Thymus (tissue), 11 donors: Measurements from ENCODE around the gene LOXL3. TPM values are rescaled to one million over a fixed set of nuclear protein-coding genes. Genes with fewer than 3 reads are reported as not detected.

Experiments used
- DNase-seq, 9 donors: peaks; one replicate each; pipeline ENCODE4 v3.0.0-alpha.2; 2013; ENCODE audit warnings: low spot score in 9 of 9, low read depth in 6 of 9, missing footprints in 1 of 9
- H3K27ac ChIP-seq, 2 donors: one replicate each; pipeline ENCODE4 v1.5.1; 2013; ENCODE audit warnings: control low read depth in 1 of 2, low read depth in 1 of 2, low read length in 1 of 2, mild to moderate bottlenecking in 1 of 2, moderate library complexity in 1 of 2
- H3K27me3 ChIP-seq, 2 donors: one replicate each; pipeline ENCODE4 v1.5.1; 2013; ENCODE audit warnings: low read length in 1 of 2; ENCODE audit not compliant: control insufficient read depth in 2 of 2, insufficient read depth in 1 of 2
- H3K36me3 ChIP-seq, 2 donors: one replicate each; pipeline ENCODE4 v1.5.1; 2013; ENCODE audit warnings: low read length in 1 of 2, mild to moderate bottlenecking in 1 of 2, moderate library complexity in 1 of 2; ENCODE audit not compliant: control insufficient read depth in 2 of 2, insufficient read depth in 2 of 2
- H3K4me1 ChIP-seq, 2 donors: one replicate each; pipeline ENCODE4 v1.5.1; 2013; ENCODE audit warnings: low read length in 2 of 2; ENCODE audit not compliant: control insufficient read depth in 2 of 2, insufficient read depth in 2 of 2
- H3K4me3 ChIP-seq, 2 donors: one replicate each; pipeline ENCODE4 v1.5.1; 2013; ENCODE audit warnings: low read length in 2 of 2, control low read depth in 1 of 2, mild to moderate bottlenecking in 1 of 2
- H3K9me3 ChIP-seq, 2 donors: one replicate each; pipeline ENCODE4 v1.5.1; 2013; ENCODE audit warnings: low read length in 1 of 2, mild to moderate bottlenecking in 1 of 2; ENCODE audit not compliant: control insufficient read depth in 2 of 2, insufficient read depth in 1 of 2
- WGBS: extraction: QIAGEN DNeasy Blood & Tissue Kit; methylation state at CpG from one replicate; pipeline ENCODE4 v1.1.7; 2013; 5-methylcytosine and 5-hydroxymethylcytosine counted together
- polyA plus RNA-seq: library from polyadenylated mRNA; stranded (reverse); fragments of 200-250 nt; gene quantifications from one replicate; pipeline ENCODE4 v1.2.3, GENCODE V29; 2013
- total RNA-seq: library from RNA; stranded (reverse); fragments of 120-200 nt; gene quantifications from one replicate; pipeline ENCODE4 v1.2.4, GENCODE V29; 2013
- donor health status: healthy.

LOXL3 gene
- total and polyA plus RNA-seq, 2 donors, result 1.4 to 1.6 TPM

DNA sequence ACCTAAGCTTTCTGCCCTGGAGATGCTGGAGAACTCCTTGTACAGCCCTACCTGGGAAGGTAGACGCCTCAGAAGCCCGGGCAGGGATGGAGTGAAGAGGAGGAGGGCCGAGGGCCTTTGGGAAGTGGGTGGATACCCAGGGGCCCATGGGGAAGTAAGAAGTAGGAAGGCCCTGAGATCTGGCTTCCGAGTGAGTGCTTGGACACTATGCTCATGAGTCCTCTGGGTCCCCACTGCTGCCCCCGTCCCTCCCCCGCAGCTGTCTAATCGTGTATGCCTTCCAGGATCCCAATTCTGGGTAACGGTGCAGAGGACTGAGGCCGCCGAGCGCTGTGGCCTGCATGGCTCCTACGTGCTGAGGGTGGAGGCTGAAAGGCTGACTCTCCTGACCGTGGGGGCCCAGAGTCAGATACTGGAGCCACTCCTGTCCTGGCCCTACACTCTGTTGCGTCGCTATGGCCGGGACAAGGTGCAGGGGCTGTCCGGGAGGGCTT is 1.9 kb upstream of the LOXL3 start:
- H3K36me3 ChIP-seq, result peaks cover 2 to 3% of the 10 kb centered on the region in 2 donors
- no peaks in the 10 kb centered on the region for H3K9me3 ChIP-seq
- no peak for DNase-seq
- peaks cover 20 to 62% of the 10 kb centered on the region in 2 donors for H3K27me3 ChIP-seq
- H3K4me3 ChIP-seq, result peak overlapping the region; percentile 97 to 99
- no peak overlapping the region for H3K27ac ChIP-seq
- peaks cover 7 to 28% of the 10 kb centered on the region in 2 donors for H3K4me1 ChIP-seq
- 79% methylated on average over 17 of the region's 17 CpGs for WGBS

- WGBS, result under 1% methylated on average over 58 of the region's 58 CpGs
Observed at GRCh38 chr2:74554820-74555531, 1.2 kb upstream of the LOXL3 start.

GRCh38 chr2:74552914-74553811 is 579 bp downstream of the LOXL3 start:
- Histone ChIP-seq H3K9me3 (peaks cover 5 to 7% of the 10 kb centered on the region in 2 donors), H3K27ac (no peak overlapping the region), H3K36me3 (peaks cover 2 to 3% of the 10 kb centered on the region in 2 donors), H3K4me1 (peaks cover 7 to 39% of the 10 kb centered on the region in 2 donors), H3K27me3 (peaks cover 44 to 80% of the 10 kb centered on the region in 2 donors), H3K4me3 (no peak overlapping the region)
- DNase-seq, result no peak
- WGBS, result 90% methylated on average over 27 of the region's 27 CpGs

More at GRCh38 chr2:74554820-74555531, 1.2 kb upstream of the LOXL3 start:
- Histone ChIP-seq H3K9me3 (no peaks in the 10 kb centered on the region), H3K36me3 (peaks cover 2 to 3% of the 10 kb centered on the region in 2 donors), H3K27me3 (peaks cover 27 to 63% of the 10 kb centered on the region in 2 donors), H3K27ac (peak overlapping the region in 1 of 2 donors; percentile 58), H3K4me1 (peaks cover 7 to 28% of the 10 kb centered on the region in 2 donors), H3K4me3 (peak overlapping the region; percentile 97 to 99)
- DNase-seq, result peak in 3 of 9 donors; percentile 18 to 61 (median 44)

GRCh38 chr2:74551942-74552913 is 1.5 kb downstream of the LOXL3 start:
- Histone ChIP-seq H3K27me3 (peaks cover 51 to 88% of the 10 kb centered on the region in 2 donors), H3K4me3 (no peak overlapping the region), H3K27ac (no peak overlapping the region), H3K4me1 (peaks cover 7 to 39% of the 10 kb centered on the region in 2 donors), H3K36me3 (peaks cover 2 to 3% of the 10 kb centered on the region in 2 donors), H3K9me3 (peaks cover 5 to 7% of the 10 kb centered on the region in 2 donors)
- no peak for DNase-seq
- 77% methylated on average over 21 of the region's 21 CpGs for WGBS

DNA sequence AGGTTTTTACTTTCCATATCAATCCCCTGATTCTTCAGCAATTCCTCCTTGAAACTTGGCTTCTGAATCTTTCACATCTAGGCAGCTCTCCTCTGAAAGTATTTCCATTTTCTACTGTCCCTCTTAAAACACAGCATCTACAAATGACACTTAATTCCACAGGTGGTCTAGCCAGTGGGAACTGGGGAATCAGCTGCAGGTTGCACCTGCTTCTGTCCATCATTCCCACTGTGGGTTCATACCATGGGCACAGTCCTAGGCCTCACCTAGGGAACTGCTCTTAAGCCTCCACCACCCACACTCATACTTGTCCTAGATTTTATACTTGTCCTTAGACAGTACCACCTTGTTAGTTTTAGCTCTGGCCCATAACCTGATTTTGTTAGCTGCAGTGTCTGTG is 2.2 kb downstream of the LOXL3 start:
- Histone ChIP-seq H3K9me3 (peaks cover 5 to 7% of the 10 kb centered on the region in 2 donors), H3K27ac (no peak overlapping the region), H3K4me3 (no peak overlapping the region), H3K27me3 (peaks cover 52 to 95% of the 10 kb centered on the region in 2 donors), H3K4me1 (peaks cover 7 to 37% of the 10 kb centered on the region in 2 donors), H3K36me3 (no peaks in the 10 kb centered on the region)
- no peak for DNase-seq

GRCh38 chr2:74550231-74550630 is 3.5 kb downstream of the LOXL3 start:
- no peak for DNase-seq
- no peak overlapping the region for H3K27ac ChIP-seq
- H3K27me3 ChIP-seq, result peaks cover 56 to 92% of the 10 kb centered on the region in 2 donors
- WGBS, result 95% methylated on average over 7 of the region's 7 CpGs
- no peaks in the 10 kb centered on the region for H3K36me3 ChIP-seq
- peaks cover 5 to 7% of the 10 kb centered on the region in 2 donors for H3K9me3 ChIP-seq
- peaks cover 4 to 29% of the 10 kb centered on the region in 2 donors for H3K4me1 ChIP-seq
- H3K4me3 ChIP-seq, result no peak overlapping the region

GRCh38 chr2:74548900-74549826 is 4.6 kb downstream of the LOXL3 start:
- peak overlapping the region; percentile 25 to 36 for H3K4me3 ChIP-seq
- 3% methylated on average over 85 of the region's 85 CpGs for WGBS
- H3K4me1 ChIP-seq, result peaks cover 3 to 26% of the 10 kb centered on the region in 2 donors
- no peak overlapping the region for H3K27ac ChIP-seq
- H3K9me3 ChIP-seq, result peaks cover 5 to 7% of the 10 kb centered on the region in 2 donors
- no peak for DNase-seq
- H3K36me3 ChIP-seq, result no peaks in the 10 kb centered on the region
- H3K27me3 ChIP-seq, result peaks cover 56 to 83% of the 10 kb centered on the region in 2 donors
